Keratinocyte (primary cell): ENCODE measurements around the gene CLEC19A. TPM values are rescaled to one million over a fixed set of nuclear protein-coding genes. Genes with fewer than 3 reads are reported as not detected.

Experiments
- DNase-seq: peaks from one replicate; pipeline ENCODE4 v3.0.0-alpha.2; 2011; ENCODE audit warnings: low read depth, missing footprints, low spot score
- FAIRE-seq: peaks from 2 replicates; lab custom pipeline; 2011; peaks lifted over from hg19 to GRCh38; lab: Jason Lieb, UNC
- H2AFZ ChIP-seq: 2 replicates; pipeline ENCODE4 v1.6.0; 2012; ENCODE audit warnings: low read length, control low read depth, inconsistent platforms; ENCODE audit not compliant: control insufficient read depth
- H3K27ac ChIP-seq: 2 replicates; pipeline ENCODE4 v1.5.1; 2011; ENCODE audit warnings: low read length; ENCODE audit not compliant: control insufficient read depth, insufficient read depth
- H3K27me3 ChIP-seq: 3 replicates; pipeline ENCODE4 v1.6.0; 2011; ENCODE audit warnings: low read length; ENCODE audit not compliant: control insufficient read depth, insufficient read depth; ENCODE audit errors: extremely low read depth
- H3K36me3 ChIP-seq, 2 experiments: 2 replicates in 1 of 2; 3 replicates in 1 of 2; pipeline ENCODE4 v1.5.1; 2011; ENCODE audit warnings: low read length in 2 of 2, mild to moderate bottlenecking in 1 of 2; ENCODE audit not compliant: control insufficient read depth in 2 of 2, insufficient read depth in 2 of 2; ENCODE audit errors: extremely low read depth in 1 of 2
- H3K4me1 ChIP-seq: 3 replicates; pipeline ENCODE4 v1.5.1; 2011; ENCODE audit warnings: low read length; ENCODE audit not compliant: control insufficient read depth, insufficient read depth; ENCODE audit errors: extremely low read depth
- H3K4me2 ChIP-seq: 3 replicates; pipeline ENCODE4 v1.6.0; 2011; ENCODE audit warnings: low read depth, low read length; ENCODE audit not compliant: control insufficient read depth, insufficient read depth; ENCODE audit errors: extremely low read depth
- H3K4me3 ChIP-seq, 3 experiments: fragments of 200-600 bp in 1 of 3; sonication (generic) in 1 of 3; 2 replicates in 2 of 3; 3 replicates in 1 of 3; pipeline ENCODE4 v1.5.1; 2011 to 2016; ENCODE audit warnings: low read length in 3 of 3, mild to moderate bottlenecking in 3 of 3, control low read depth in 2 of 3, inconsistent platforms in 1 of 3, low read depth in 1 of 3, mixed read lengths in 1 of 3, mixed run types in 1 of 3, moderate library complexity in 1 of 3; ENCODE audit not compliant: control insufficient read depth in 2 of 3, insufficient read depth in 2 of 3; ENCODE audit errors: extremely low read depth in 1 of 3
- H3K79me2 ChIP-seq: 2 replicates; pipeline ENCODE4 v1.6.0; 2012; ENCODE audit warnings: low read length; ENCODE audit not compliant: control insufficient read depth, insufficient read depth
- H3K9ac ChIP-seq: 3 replicates; pipeline ENCODE4 v1.6.0; 2011; ENCODE audit warnings: low read length; ENCODE audit not compliant: control insufficient read depth, insufficient read depth; ENCODE audit errors: extremely low read depth
- H3K9me1 ChIP-seq: 3 replicates; pipeline ENCODE4 v1.6.0; 2011; ENCODE audit warnings: low read length; ENCODE audit not compliant: control insufficient read depth, insufficient read depth; ENCODE audit errors: extremely low read depth
- H3K9me3 ChIP-seq: 2 replicates; pipeline ENCODE4 v1.5.1; 2012; ENCODE audit warnings: low read depth, low read length; ENCODE audit not compliant: control insufficient read depth
- H4K20me1 ChIP-seq: 3 replicates; pipeline ENCODE4 v1.6.0; 2011; ENCODE audit warnings: low read length; ENCODE audit not compliant: control insufficient read depth, insufficient read depth; ENCODE audit errors: extremely low read depth
- CTCF ChIP-seq, 3 experiments: IDR thresholded peaks in 1 of 3; conservative IDR thresholded peaks in 1 of 3; optimal IDR thresholded peaks in 1 of 3; 2 replicates in 2 of 3; 3 replicates in 1 of 3; pipeline versions ENCODE3 to v1.5.1; 2011; ENCODE audit warnings: low read length in 3 of 3, mild to moderate bottlenecking in 3 of 3, moderate library complexity in 2 of 3, control low read depth in 1 of 3, inconsistent platforms in 1 of 3; ENCODE audit not compliant: insufficient read depth in 2 of 3; ENCODE audit errors: extremely low read depth in 1 of 3
- EZH2 ChIP-seq: IDR thresholded peaks from one replicate; pipeline ENCODE4 v1.6.1; 2012; ENCODE audit warnings: inconsistent platforms, mild to moderate bottlenecking, low read length, moderate library complexity
- dilution Hi-C: fragments of 300-500 bp; cut with MboI; formaldehyde crosslinking; loops from one replicate; pipeline ENCODE4 v1.7.0; 2020; ENCODE audit warnings: low sequenced_read_pairs; ENCODE audit not compliant: extremely low pct_ligation_motif_present
- polyA plus RNA-seq, 5 experiments: library from polyadenylated mRNA; depleted of rRNA in 3 of 5; stranded (reverse) in 3 of 5; stranded (forward) in 1 of 5; unstranded in 1 of 5; fragments of >200 nt; gene quantifications; 1 replicate in 1 of 5; 2 replicates in 3 of 5; 3 replicates in 1 of 5; pipeline versions ENCODE4 v1.2.1 to v1.2.3, GENCODE V29; 2011 to 2012; ENCODE audit warnings: missing spikeins in 2 of 5, low read depth in 1 of 5, low replicate concordance in 1 of 5

CLEC19A gene
- polyA plus RNA-seq, 1 donor (not counting 4 experiments of a cell fraction or from before 2014, with no cell fraction given): not detected

GRCh38 chr16:19254611-19255010, 30.9 kb upstream of the CLEC19A start:
- no peaks in the 10 kb centered on the region for H3K9me3 ChIP-seq
- no peaks in the 10 kb centered on the region for H3K79me2 ChIP-seq
- no peaks in the 10 kb centered on the region for H3K27me3 ChIP-seq
- no peaks in the 10 kb centered on the region for H4K20me1 ChIP-seq
- no peak for TF ChIP-seq CTCF (optimal IDR thresholded peaks at IDR 0.05 in 1 of 3, IDR thresholded peaks at IDR 0.05 in 1 of 3, conservative IDR thresholded peaks at IDR 0.05 in 1 of 3; ENCODE audit: extremely low read depth in 1 of 3, insufficient read depth in 2 of 3, low read length in 3 of 3)
- no peak for TF ChIP-seq EZH2
- no peak overlapping the region for H3K4me3 ChIP-seq
- no peaks in the 10 kb centered on the region for H3K9me1 ChIP-seq
- no peak overlapping the region for H3K9ac ChIP-seq
- FAIRE-seq (no peak), DNase-seq (no peak)
- H3K4me1 ChIP-seq: no peaks in the 10 kb centered on the region
- dilution Hi-C loops: no loop called here
- no peak overlapping the region for H2AFZ ChIP-seq
- H3K36me3 ChIP-seq: no peaks in the 10 kb centered on the region
- H3K27ac ChIP-seq: no peak overlapping the region
- no peak overlapping the region for H3K4me2 ChIP-seq

GRCh38 chr16:19264123-19264673, 21.3 kb upstream of the CLEC19A start:
- Histone ChIP-seq H3K4me1 (no peaks in the 10 kb centered on the region), H4K20me1 (no peaks in the 10 kb centered on the region), H3K4me2 (no peak overlapping the region), H3K27ac (no peak overlapping the region), H3K36me3 (no peaks in the 10 kb centered on the region), H3K9ac (no peak overlapping the region), H3K9me1 (no peaks in the 10 kb centered on the region), H2AFZ (no peak overlapping the region), H3K27me3 (no peaks in the 10 kb centered on the region), H3K4me3 (no peak overlapping the region), H3K79me2 (no peaks in the 10 kb centered on the region), H3K9me3 (no peaks in the 10 kb centered on the region)
- FAIRE-seq (no peak), DNase-seq (no peak)
- TF ChIP-seq CTCF (optimal IDR thresholded peaks at IDR 0.05 in 1 of 3, IDR thresholded peaks at IDR 0.05 in 1 of 3, conservative IDR thresholded peaks at IDR 0.05 in 1 of 3; ENCODE audit: extremely low read depth in 1 of 3, insufficient read depth in 2 of 3, low read length in 3 of 3) (no peak), EZH2 (no peak)
- dilution Hi-C loops: no loop called here
